HepG2 (cell line): ENCODE measurements around the gene BICRAL. TPM values are rescaled to one million over a fixed set of nuclear protein-coding genes. Genes with fewer than 3 reads are reported as not detected.

Experiments used
- AGO2 ChIP-seq: fragments of 200-400 bp; formaldehyde crosslinking; optimal IDR thresholded peaks from 2 replicates; pipeline ENCODE3; 2017; ENCODE audit warnings: mild to moderate bottlenecking, low read depth, low read length, moderate library complexity
- ARHGAP35 ChIP-seq: sonication (generic); formaldehyde crosslinking; IDR thresholded peaks from 2 replicates; pipeline ENCODE4 v1.9.0; 2022; ENCODE audit warnings: mild to moderate bottlenecking, inconsistent platforms, moderate library complexity, missing genetic modification reagents, borderline replicate concordance
- ARNT2 ChIP-seq: sonication (generic); formaldehyde crosslinking; IDR thresholded peaks from 2 replicates; pipeline ENCODE4 v1.8.0; 2022; ENCODE audit warnings: mild to moderate bottlenecking, low read depth, missing genetic modification reagents, moderate library complexity
- BCL6 ChIP-seq: IDR thresholded peaks from 2 replicates; pipeline ENCODE4 v1.6.1; 2016; ENCODE audit warnings: missing genetic modification reagents, missing compliant biosample characterization
- BORCS8-MEF2B ChIP-seq: sonication (generic); formaldehyde crosslinking; IDR thresholded peaks from 2 replicates; pipeline ENCODE4 v1.8.0; 2022; ENCODE audit warnings: mild to moderate bottlenecking, missing genetic modification reagents
- ETV5 ChIP-seq: IDR thresholded peaks from 2 replicates; pipeline ENCODE4 v1.6.1; 2018; ENCODE audit warnings: missing biosample characterization, missing genetic modification reagents, inconsistent platforms, borderline replicate concordance
- KMT2B ChIP-seq: IDR thresholded peaks from 2 replicates; pipeline ENCODE4 v1.6.1; 2016; ENCODE audit warnings: missing genetic modification reagents, missing compliant biosample characterization
- MYC ChIP-seq: sonication (generic); formaldehyde crosslinking; IDR thresholded peaks from 2 replicates; pipeline ENCODE4 v1.9.0; 2021; ENCODE audit warnings: missing genetic modification reagents, borderline replicate concordance
- PPARG ChIP-seq: conservative IDR thresholded peaks from 2 replicates; pipeline ENCODE4 v1.6.1; 2016; ENCODE audit warnings: missing biosample characterization, missing genetic modification reagents
- RFXANK ChIP-seq: IDR thresholded peaks from 2 replicates; pipeline ENCODE4 v1.6.1; 2016
- TCF7 ChIP-seq: sonication (generic); IDR thresholded peaks from 2 replicates; pipeline ENCODE4 v1.6.1; 2016; ENCODE audit warnings: antibody characterized with exemption, low read depth
- TOE1 ChIP-seq: sonication (generic); formaldehyde crosslinking; IDR thresholded peaks from 2 replicates; pipeline ENCODE4 v1.4.0; 2020; ENCODE audit warnings: mild to moderate bottlenecking, missing genetic modification reagents
- ZBTB20 ChIP-seq: sonication (generic); formaldehyde crosslinking; IDR thresholded peaks from 2 replicates; pipeline ENCODE4 v1.8.1; 2023; ENCODE audit warnings: missing genetic modification reagents, low read depth, mild to moderate bottlenecking, borderline replicate concordance
- ZNF251 ChIP-seq: sonication (generic); formaldehyde crosslinking; IDR thresholded peaks from 2 replicates; pipeline ENCODE4 v1.9.0; 2021; ENCODE audit warnings: mild to moderate bottlenecking, missing genetic modification reagents
- ZNF615 ChIP-seq: sonication (generic); formaldehyde crosslinking; IDR thresholded peaks from 2 replicates; pipeline ENCODE4 v1.5.0; 2020; ENCODE audit warnings: mild to moderate bottlenecking, missing genetic modification reagents, borderline replicate concordance
- ZNF75D ChIP-seq: sonication (generic); formaldehyde crosslinking; IDR thresholded peaks from 2 replicates; pipeline ENCODE4 v1.8.1; 2023; ENCODE audit warnings: missing genetic modification reagents, mild to moderate bottlenecking, borderline replicate concordance
- ZNF772 ChIP-seq: sonication (generic); formaldehyde crosslinking; IDR thresholded peaks from 2 replicates; pipeline ENCODE4 v1.5.0; 2020; ENCODE audit warnings: mild to moderate bottlenecking, missing genetic modification reagents
- polyA plus RNA-seq, 8 experiments: library from polyadenylated mRNA; depleted of rRNA in 3 of 8; stranded (reverse) in 7 of 8; unstranded in 1 of 8; fragments of >200 nt; fragmentation: Illumina TruSeq in 4 of 8; extraction: Trizol in 4 of 8; gene quantifications; 2 replicates each; pipeline versions ENCODE4 v1.2.1 to v1.2.3, GENCODE V29; 2011 to 2016; ENCODE audit warnings: low read depth in 4 of 8, missing spikeins in 1 of 8, mixed read lengths in 1 of 8; ENCODE audit not compliant: insufficient read depth in 1 of 8
- total RNA-seq, 5 experiments: library from RNA; depleted of rRNA; stranded (reverse); fragments of >200 nt; fragmentation: Illumina TruSeq; extraction: Trizol; gene quantifications; 2 replicates each; pipeline ENCODE4 v1.2.3, GENCODE V29; 2016; ENCODE audit warnings: low read depth in 1 of 5
- TF ChIP-seq, protein P1 (sequence below): sonication (generic); formaldehyde crosslinking; IDR thresholded peaks from 2 replicates; pipeline ENCODE4 v1.5.1; 2020; ENCODE audit warnings: missing genetic modification reagents, mild to moderate bottlenecking, borderline replicate concordance
- TF ChIP-seq, protein P2 (sequence below): sonication (generic); formaldehyde crosslinking; IDR thresholded peaks from 2 replicates; pipeline ENCODE4 v1.8.0; 2022; ENCODE audit warnings: missing genetic modification reagents, mild to moderate bottlenecking, inconsistent platforms, borderline replicate concordance
- TF ChIP-seq, protein P3 (sequence below): sonication (generic); formaldehyde crosslinking; IDR thresholded peaks from 2 replicates; pipeline ENCODE4 v1.8.1; 2023; ENCODE audit warnings: mild to moderate bottlenecking, moderate library complexity, missing genetic modification reagents
- TF ChIP-seq, protein P4 (sequence below): sonication (generic); formaldehyde crosslinking; conservative IDR thresholded peaks from 2 replicates; pipeline ENCODE4 v1.8.0; 2022; ENCODE audit warnings: missing genetic modification reagents
- TF ChIP-seq, protein P5 (sequence below): sonication (generic); formaldehyde crosslinking; IDR thresholded peaks from 2 replicates; pipeline ENCODE4 v1.5.1; 2020; ENCODE audit warnings: missing genetic modification reagents, mild to moderate bottlenecking, borderline replicate concordance

Gene BICRAL
- total and polyA plus RNA-seq, 2 of the 13 experiments (the other 11 are each of a cell fraction or from before 2014, with no cell fraction given), result 5.0 to 13.5 TPM

DNA sequence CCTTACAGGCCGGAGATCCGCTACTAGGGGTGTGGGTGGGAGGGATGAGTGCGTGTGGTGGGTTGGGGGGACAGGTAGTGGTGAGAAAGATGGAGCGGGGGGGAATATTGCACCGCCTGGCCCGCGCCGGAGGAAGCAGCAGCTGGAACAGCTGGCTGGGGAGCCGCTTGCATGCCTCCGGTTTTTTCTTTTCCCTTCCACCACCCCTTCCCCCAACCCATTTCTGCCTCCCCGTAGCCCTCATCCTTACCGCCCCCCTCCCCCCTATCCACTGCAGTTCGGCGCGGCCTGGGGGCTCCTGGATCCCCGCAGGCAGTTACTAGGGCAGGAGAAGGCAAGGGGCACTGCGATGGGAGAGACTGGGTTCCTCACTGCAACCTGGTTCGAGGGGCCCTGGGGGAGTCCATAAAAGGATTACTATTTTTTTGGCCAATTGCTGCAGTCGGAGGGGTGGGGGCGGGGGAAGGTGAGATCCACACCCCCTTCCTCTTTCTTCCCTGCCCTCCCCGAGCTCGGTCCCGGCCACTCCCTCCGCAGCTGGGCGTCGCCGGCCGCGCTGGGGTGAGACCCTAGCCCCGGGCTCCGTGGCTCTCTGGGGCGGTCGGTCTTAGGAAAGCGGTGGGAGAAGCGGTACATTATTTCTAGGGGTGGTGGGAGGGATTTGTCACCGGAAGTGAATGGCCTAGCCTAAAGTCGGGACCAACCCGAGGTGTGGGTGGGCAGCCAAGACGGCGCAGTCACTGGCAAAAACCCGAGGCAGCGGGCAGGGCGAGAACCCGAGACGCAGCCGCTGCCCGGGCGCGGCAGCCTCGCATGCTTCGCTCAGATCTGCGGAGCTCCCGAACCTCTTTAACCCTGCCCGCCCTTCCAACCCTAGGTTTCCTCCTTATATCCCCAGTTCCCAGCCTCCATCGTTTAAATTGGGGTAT is 35.1 kb upstream of the BICRAL start (continued):
- TF ChIP-seq, protein P1, sequence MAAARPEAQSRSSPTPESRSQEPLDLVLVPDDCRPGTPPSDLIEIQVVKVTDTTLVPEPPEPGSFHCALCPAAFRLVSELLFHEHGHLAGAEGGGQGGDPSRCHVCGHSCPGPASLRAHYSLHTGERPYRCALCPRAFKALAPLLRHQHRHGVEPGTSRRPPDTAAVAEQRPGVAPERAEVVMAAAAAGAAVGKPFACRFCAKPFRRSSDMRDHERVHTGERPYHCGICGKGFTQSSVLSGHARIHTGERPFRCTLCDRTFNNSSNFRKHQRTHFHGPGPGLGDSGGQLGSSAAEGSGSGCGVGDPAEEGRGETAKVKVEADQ (CRISPR knock-in tag), result peak; percentile 75
- no peak for TF ChIP-seq ARHGAP35
- no peak for TF ChIP-seq ZNF615 (CRISPR knock-in tag)
- 0 out of 2 replicates have a peak, but pooled peaks have one; percentile 37 for TF ChIP-seq PPARG (CRISPR knock-in tag)
- peak; percentile 47; the same call in 1 of the 2 replicates for TF ChIP-seq BCL6 (CRISPR knock-in tag)
- TF ChIP-seq RFXANK, result no peak
- TF ChIP-seq, protein P2, sequence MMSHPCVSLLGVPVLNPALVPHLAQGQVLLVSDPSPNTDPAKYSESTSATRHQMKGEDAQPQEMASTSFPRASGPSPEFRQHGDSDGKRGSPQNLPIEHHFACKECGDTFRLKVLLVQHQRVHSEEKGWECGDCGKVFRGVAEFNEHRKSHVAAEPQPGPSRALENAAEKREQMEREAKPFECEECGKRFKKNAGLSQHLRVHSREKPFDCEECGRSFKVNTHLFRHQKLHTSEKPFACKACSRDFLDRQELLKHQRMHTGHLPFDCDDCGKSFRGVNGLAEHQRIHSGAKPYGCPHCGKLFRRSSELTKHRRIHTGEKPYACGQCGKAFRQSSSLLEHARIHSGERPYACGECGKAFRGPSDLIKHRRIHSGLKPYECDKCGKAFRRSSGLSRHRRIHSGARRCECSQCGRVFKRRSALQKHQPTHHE (CRISPR knock-in tag), result no peak
- TF ChIP-seq TOE1 (CRISPR knock-in tag), result no peak
- TF ChIP-seq ZNF251 (CRISPR knock-in tag), result no peak
- TF ChIP-seq ZNF75D (CRISPR knock-in tag), result no peak
- peak; percentile 69 for TF ChIP-seq AGO2
- peak; percentile 70; the same call in 1 of the 2 replicates for TF ChIP-seq MYC
- TF ChIP-seq, protein P3, sequence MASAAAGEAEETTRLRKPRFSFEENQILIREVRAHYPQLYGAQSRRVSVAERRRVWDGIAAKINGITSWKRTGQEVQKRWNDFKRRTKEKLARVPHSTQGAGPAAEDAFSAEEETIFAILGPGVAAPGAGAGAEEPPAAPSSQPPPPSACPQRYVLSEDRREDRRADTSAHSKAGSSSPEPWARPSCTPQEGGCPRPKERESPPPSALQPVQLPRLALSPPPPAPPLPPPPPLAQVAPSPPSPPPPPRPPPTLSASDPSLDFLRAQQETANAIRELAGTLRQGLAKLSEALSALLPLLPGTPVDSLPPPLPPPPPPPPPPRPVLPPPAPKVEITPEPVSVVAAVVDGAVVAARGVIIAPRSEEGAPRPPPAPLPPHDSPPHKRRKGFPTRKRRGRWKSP (CRISPR knock-in tag), result peak; percentile 83
- TF ChIP-seq KMT2B, result peak; percentile 79
- peak; percentile 82 for TF ChIP-seq ETV5
- 0 out of 2 replicates have a peak, but pooled peaks have one; percentile 12 for TF ChIP-seq ZBTB20 (CRISPR knock-in tag)
- TF ChIP-seq BORCS8-MEF2B, result peak; percentile 56; the same call in 1 of the 2 replicates
- TF ChIP-seq ARNT2 (CRISPR knock-in tag), result peak; percentile 58; the same call in 1 of the 2 replicates
- TF ChIP-seq, protein P4, sequence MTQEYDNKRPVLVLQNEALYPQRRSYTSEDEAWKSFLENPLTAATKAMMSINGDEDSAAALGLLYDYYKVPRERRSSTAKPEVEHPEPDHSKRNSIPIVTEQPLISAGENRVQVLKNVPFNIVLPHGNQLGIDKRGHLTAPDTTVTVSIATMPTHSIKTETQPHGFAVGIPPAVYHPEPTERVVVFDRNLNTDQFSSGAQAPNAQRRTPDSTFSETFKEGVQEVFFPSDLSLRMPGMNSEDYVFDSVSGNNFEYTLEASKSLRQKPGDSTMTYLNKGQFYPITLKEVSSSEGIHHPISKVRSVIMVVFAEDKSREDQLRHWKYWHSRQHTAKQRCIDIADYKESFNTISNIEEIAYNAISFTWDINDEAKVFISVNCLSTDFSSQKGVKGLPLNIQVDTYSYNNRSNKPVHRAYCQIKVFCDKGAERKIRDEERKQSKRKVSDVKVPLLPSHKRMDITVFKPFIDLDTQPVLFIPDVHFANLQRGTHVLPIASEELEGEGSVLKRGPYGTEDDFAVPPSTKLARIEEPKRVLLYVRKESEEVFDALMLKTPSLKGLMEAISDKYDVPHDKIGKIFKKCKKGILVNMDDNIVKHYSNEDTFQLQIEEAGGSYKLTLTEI (CRISPR knock-in tag), result no peak
- peak; percentile 82; the same call in 1 of the 2 replicates for TF ChIP-seq ZNF772
- TF ChIP-seq, protein P5, sequence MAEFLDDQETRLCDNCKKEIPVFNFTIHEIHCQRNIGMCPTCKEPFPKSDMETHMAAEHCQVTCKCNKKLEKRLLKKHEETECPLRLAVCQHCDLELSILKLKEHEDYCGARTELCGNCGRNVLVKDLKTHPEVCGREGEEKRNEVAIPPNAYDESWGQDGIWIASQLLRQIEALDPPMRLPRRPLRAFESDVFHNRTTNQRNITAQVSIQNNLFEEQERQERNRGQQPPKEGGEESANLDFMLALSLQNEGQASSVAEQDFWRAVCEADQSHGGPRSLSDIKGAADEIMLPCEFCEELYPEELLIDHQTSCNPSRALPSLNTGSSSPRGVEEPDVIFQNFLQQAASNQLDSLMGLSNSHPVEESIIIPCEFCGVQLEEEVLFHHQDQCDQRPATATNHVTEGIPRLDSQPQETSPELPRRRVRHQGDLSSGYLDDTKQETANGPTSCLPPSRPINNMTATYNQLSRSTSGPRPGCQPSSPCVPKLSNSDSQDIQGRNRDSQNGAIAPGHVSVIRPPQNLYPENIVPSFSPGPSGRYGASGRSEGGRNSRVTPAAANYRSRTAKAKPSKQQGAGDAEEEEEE, result peak; percentile 43; the same call in 1 of the 2 replicates
- no peak for TF ChIP-seq TCF7
